Naive thymus-derived CD4-positive, alpha-beta T cell (primary cell): Measurements from ENCODE around the gene MEX3D. TPM values are rescaled to one million over a fixed set of nuclear protein-coding genes. Genes with fewer than 3 reads are reported as not detected.

ENCODE experiments used
- ATAC-seq: fragments of 150-1000 bp; cut with Tn5 transposase; 2 replicates; pipeline ENCODE4 v1.10.0; 2021; ENCODE audit warnings: mild to moderate bottlenecking, moderate library complexity
- CTCF ChIA-PET: fragments of 350-600 bp; sonication (Branson Sonifier 250); formaldehyde crosslinking; loops from one replicate; lab custom pipeline; 2021; ENCODE audit warnings: antibody characterized with exemption; lab: Charles Lee
- POLR2A ChIA-PET: fragments of 350-600 bp; sonication (Branson Sonifier 250); formaldehyde crosslinking; loops from one replicate; lab custom pipeline; 2021; ENCODE audit warnings: antibody characterized with exemption, inconsistent platforms; lab: Charles Lee
- DNase-seq, 9 donors: peaks; one replicate each; pipeline versions ENCODE4 v3.0.0 to v3.0.0-alpha.2; 2020 to 2022; ENCODE audit warnings: mixed read lengths in 1 of 9
- H3K27ac ChIP-seq: one replicate; pipeline ENCODE4 v1.7.0; 2013; ENCODE audit warnings: mild to moderate bottlenecking, low read depth, low read length, moderate library complexity
- H3K27me3 ChIP-seq, 2 donors: one replicate each; pipeline ENCODE4 v1.7.0; 2013; ENCODE audit warnings: low read length in 2 of 2, mild to moderate bottlenecking in 2 of 2, moderate library complexity in 2 of 2; ENCODE audit not compliant: control insufficient read depth in 2 of 2, insufficient read depth in 2 of 2
- H3K36me3 ChIP-seq, 3 experiments: 1 replicate in 2 of 3; 2 replicates in 1 of 3; pipeline ENCODE4 v1.7.0; 2013; ENCODE audit warnings: low read length in 3 of 3, mild to moderate bottlenecking in 3 of 3, moderate library complexity in 1 of 3; ENCODE audit not compliant: insufficient read depth in 3 of 3, control insufficient read depth in 2 of 3
- H3K4me1 ChIP-seq, 2 donors: one replicate each; pipeline ENCODE4 v1.7.0; 2013; ENCODE audit warnings: low read length in 2 of 2, mild to moderate bottlenecking in 2 of 2, moderate library complexity in 1 of 2; ENCODE audit not compliant: control insufficient read depth in 2 of 2, insufficient read depth in 2 of 2
- H3K4me3 ChIP-seq: 2 replicates; pipeline ENCODE4 v1.7.0; 2013; ENCODE audit warnings: mild to moderate bottlenecking, low read length
- H3K9me3 ChIP-seq, 3 experiments: 1 replicate in 2 of 3; 2 replicates in 1 of 3; pipeline ENCODE4 v1.7.0; 2013; ENCODE audit warnings: low read length in 3 of 3; ENCODE audit not compliant: control insufficient read depth in 2 of 3
- H3K27ac Mint-ChIP-seq, 9 donors: one replicate each; pipeline ENCODE4 v1.8.0; 2020 to 2022; ENCODE audit warnings: mixed read lengths in 9 of 9, mild to moderate bottlenecking in 8 of 9, moderate library complexity in 5 of 9, inconsistent platforms in 2 of 9
- H3K27me3 Mint-ChIP-seq, 5 donors: one replicate each; pipeline ENCODE4 v1.8.0; 2021 to 2022; ENCODE audit warnings: mixed read lengths in 5 of 5, mild to moderate bottlenecking in 1 of 5
- H3K36me3 Mint-ChIP-seq, 5 donors: one replicate each; pipeline ENCODE4 v1.8.0; 2020 to 2022; ENCODE audit warnings: mixed read lengths in 5 of 5, mild to moderate bottlenecking in 3 of 5, inconsistent platforms in 1 of 5
- H3K4me1 Mint-ChIP-seq, 7 donors: one replicate each; pipeline ENCODE4 v1.8.0; 2020 to 2022; ENCODE audit warnings: mixed read lengths in 7 of 7, mild to moderate bottlenecking in 3 of 7, inconsistent platforms in 1 of 7
- H3K4me3 Mint-ChIP-seq, 10 donors: one replicate each; pipeline ENCODE4 v1.8.0; 2020 to 2022; ENCODE audit warnings: mild to moderate bottlenecking in 10 of 10, mixed read lengths in 10 of 10, moderate library complexity in 6 of 10, inconsistent platforms in 2 of 10
- H3K9me3 Mint-ChIP-seq, 11 donors: one replicate each; pipeline ENCODE4 v1.8.0; 2020 to 2022; ENCODE audit warnings: mixed read lengths in 11 of 11, mild to moderate bottlenecking in 4 of 11, inconsistent platforms in 1 of 11, moderate library complexity in 1 of 11
- intact Hi-C, 2 donors: fragments of 100-400 bp; cut with micrococcal nuclease; formaldehyde crosslinking; loops; one replicate each; pipeline ENCODE4 v1.15.1; 2023
- polyA plus RNA-seq, 2 donors: library from polyadenylated mRNA; unstranded; fragments of 300-500 nt; fragmentation: Illumina TruSeq; gene quantifications; one replicate each; pipeline ENCODE4 v1.2.3, GENCODE V29; 2021
- total RNA-seq, 6 experiments: library from RNA in 5 of 6; stranded (reverse) in 5 of 6; gene quantifications; 1 replicate in 5 of 6; 2 replicates in 1 of 6; pipeline ENCODE4 v1.2.3 and lab custom pipeline; 2021 to 2026

The MEX3D gene
- total and polyA plus RNA-seq, 7 experiments from 2014 or later, result 2.1 to 8.3 (median 2.3) TPM; not detected in 2

GRCh38 chr19:1524972-1525325 lies 43.2 kb downstream of the MEX3D start:
- peaks cover 0 to 4% (median 0%) of the 10 kb centered on the region in 5 donors for H3K36me3 Mint-ChIP-seq
- H3K4me1 Mint-ChIP-seq, result peaks cover 0 to 9% (median 8%) of the 10 kb centered on the region in 7 donors
- ChIA-PET CTCF (no interaction called here), POLR2A (no interaction called here)
- Histone ChIP-seq H3K4me1 (no peaks in the 10 kb centered on the region), H3K27me3 (no peaks in the 10 kb centered on the region), H3K36me3 (no peaks in the 10 kb centered on the region), H3K9me3 (no peaks in the 10 kb centered on the region), H3K4me3 (no peak overlapping the region), H3K27ac (no peak overlapping the region)
- intact Hi-C loops, result no loop called here
- peaks cover 0 to 2% (median 0%) of the 10 kb centered on the region in 11 donors for H3K9me3 Mint-ChIP-seq
- ATAC-seq, result no peak
- peak overlapping the region in 5 of 10 donors; percentile 5 to 72 (median 59) for H3K4me3 Mint-ChIP-seq
- no peak for DNase-seq
- peak overlapping the region in 1 of 9 donors; percentile 32 for H3K27ac Mint-ChIP-seq
- H3K27me3 Mint-ChIP-seq, result peaks cover 26 to 41% (median 32%) of the 10 kb centered on the region in 5 donors

GRCh38 chr19:1524287-1524971 lies 43.7 kb downstream of the MEX3D start:
- no peaks in the 10 kb centered on the region for H3K9me3 ChIP-seq
- peak overlapping the region in 8 of 10 donors; percentile 5 to 72 (median 58) for H3K4me3 Mint-ChIP-seq
- peak overlapping the region in 1 of 9 donors; percentile 32 for H3K27ac Mint-ChIP-seq
- H3K4me1 Mint-ChIP-seq, result peaks cover 0 to 9% (median 8%) of the 10 kb centered on the region in 7 donors
- H3K36me3 ChIP-seq, result no peaks in the 10 kb centered on the region
- H3K27ac ChIP-seq, result no peak overlapping the region
- DNase-seq, result no peak
- no peak for ATAC-seq
- H3K9me3 Mint-ChIP-seq, result peaks cover 0 to 2% (median 0%) of the 10 kb centered on the region in 11 donors
- CTCF ChIA-PET, result no interaction called here
- no peaks in the 10 kb centered on the region for H3K4me1 ChIP-seq
- no peak overlapping the region for H3K4me3 ChIP-seq
- H3K27me3 ChIP-seq, result no peaks in the 10 kb centered on the region
- peaks cover 0 to 4% (median 0%) of the 10 kb centered on the region in 5 donors for H3K36me3 Mint-ChIP-seq
- H3K27me3 Mint-ChIP-seq, result peaks cover 26 to 39% (median 30%) of the 10 kb centered on the region in 5 donors
- intact Hi-C loops, result no loop called here
- POLR2A ChIA-PET, result no interaction called here

- Histone ChIP-seq H3K36me3 (no peaks in the 10 kb centered on the region), H3K4me1 (no peaks in the 10 kb centered on the region), H3K9me3 (no peaks in the 10 kb centered on the region), H3K27me3 (no peaks in the 10 kb centered on the region), H3K4me3 (no peak within 1 kb of the TSS), H3K27ac (no peak within 1 kb of the TSS)
- peaks cover 0 to 9% (median 8%) of the 10 kb centered on the region in 7 donors for H3K4me1 Mint-ChIP-seq
- POLR2A ChIA-PET, result no interaction called here
- no peak for DNase-seq
- peaks cover 0 to 4% (median 0%) of the 10 kb centered on the region in 5 donors for H3K36me3 Mint-ChIP-seq
- intact Hi-C loops, result no loop called here
- H3K27ac Mint-ChIP-seq, result peak within 1 kb of the TSS in 1 of 9 donors; percentile 32
- peaks cover 0 to 2% (median 0%) of the 10 kb centered on the region in 11 donors for H3K9me3 Mint-ChIP-seq
- peaks cover 26 to 39% (median 30%) of the 10 kb centered on the region in 5 donors for H3K27me3 Mint-ChIP-seq
- H3K4me3 Mint-ChIP-seq, result peak within 1 kb of the TSS in 8 of 10 donors; percentile 5 to 72 (median 58)
- CTCF ChIA-PET, result no interaction called here
- no peak for ATAC-seq
Observed at GRCh38 chr19:1523412-1524286, 44.5 kb downstream of the MEX3D start, which contains the start of gene PLK5. PLK5 (plus strand) TSS chr19:1524077; CDS start chr19:1526997, 2,920 bp downstream.

- ATAC-seq (no peak), DNase-seq (no peak)
- ChIA-PET POLR2A (no interaction called here), CTCF (no interaction called here)
- Histone ChIP-seq H3K4me1 (no peaks in the 10 kb centered on the region), H3K27me3 (no peaks in the 10 kb centered on the region), H3K27ac (no peak overlapping the region), H3K36me3 (no peaks in the 10 kb centered on the region), H3K4me3 (no peak overlapping the region), H3K9me3 (no peaks in the 10 kb centered on the region)
- Mint-ChIP-seq H3K4me3 (peak overlapping the region in 1 of 10 donors; percentile 10), H3K36me3 (peaks cover 0 to 4% (median 0%) of the 10 kb centered on the region in 5 donors), H3K27me3 (peaks cover 26 to 39% (median 30%) of the 10 kb centered on the region in 5 donors), H3K4me1 (peaks cover 0 to 9% (median 8%) of the 10 kb centered on the region in 7 donors), H3K9me3 (peaks cover 0 to 2% (median 0%) of the 10 kb centered on the region in 11 donors), H3K27ac (no peak overlapping the region)
- intact Hi-C loops, result no loop called here
Observed at GRCh38 chr19:1522838-1523237, 45.3 kb downstream of the MEX3D start.

GRCh38 chr19:1522061-1522460 lies 46.1 kb downstream of the MEX3D start:
- no peaks in the 10 kb centered on the region for H3K4me1 ChIP-seq
- Mint-ChIP-seq H3K36me3 (peaks cover 0 to 4% (median 0%) of the 10 kb centered on the region in 5 donors), H3K27ac (no peak overlapping the region), H3K9me3 (peaks cover 0 to 2% (median 0%) of the 10 kb centered on the region in 11 donors), H3K27me3 (peaks cover 21 to 33% (median 30%) of the 10 kb centered on the region in 5 donors), H3K4me3 (no peak overlapping the region), H3K4me1 (peaks cover 0 to 9% (median 8%) of the 10 kb centered on the region in 7 donors)
- ChIA-PET POLR2A (interaction anchor here (0.7 kb wide), 1 partner anchor 85 kb away, joined by 3 read pairs; no protein-coding TSS in a partner anchor), CTCF (no interaction called here)
- H3K27ac ChIP-seq, result no peak overlapping the region
- ATAC-seq (no peak), DNase-seq (no peak)
- no peaks in the 10 kb centered on the region for H3K36me3 ChIP-seq
- intact Hi-C loops, result no loop called here
- H3K9me3 ChIP-seq, result no peaks in the 10 kb centered on the region
- no peaks in the 10 kb centered on the region for H3K27me3 ChIP-seq
- no peak overlapping the region for H3K4me3 ChIP-seq

GRCh38 chr19:1521636-1522035 lies 46.5 kb downstream of the MEX3D start:
- Histone ChIP-seq H3K4me1 (no peaks in the 10 kb centered on the region), H3K27me3 (no peaks in the 10 kb centered on the region), H3K4me3 (no peak overlapping the region), H3K27ac (no peak overlapping the region), H3K9me3 (no peaks in the 10 kb centered on the region), H3K36me3 (no peaks in the 10 kb centered on the region)
- POLR2A ChIA-PET, result interaction anchor here (0.7 kb wide), 1 partner anchor 85 kb away, joined by 3 read pairs; no protein-coding TSS in a partner anchor
- ATAC-seq (no peak), DNase-seq (no peak)
- Mint-ChIP-seq H3K4me1 (peaks cover 0 to 9% (median 8%) of the 10 kb centered on the region in 7 donors), H3K27me3 (peaks cover 19 to 30% (median 27%) of the 10 kb centered on the region in 5 donors), H3K27ac (no peak overlapping the region), H3K36me3 (peaks cover 0 to 4% (median 0%) of the 10 kb centered on the region in 5 donors), H3K9me3 (peaks cover 0 to 3% (median 0%) of the 10 kb centered on the region in 11 donors), H3K4me3 (no peak overlapping the region)
- CTCF ChIA-PET, result no interaction called here
- intact Hi-C loops, result no loop called here
